ENCODE data around the gene GALNT9. TPM values are rescaled to one million over a fixed set of nuclear protein-coding genes. Genes with fewer than 3 reads are reported as not detected.

GALNT9 gene
- total and polyA plus RNA-seq, 8 donors = 0.17 to 5.0 (median 2.8) TPM; not detected in 1

DNA sequence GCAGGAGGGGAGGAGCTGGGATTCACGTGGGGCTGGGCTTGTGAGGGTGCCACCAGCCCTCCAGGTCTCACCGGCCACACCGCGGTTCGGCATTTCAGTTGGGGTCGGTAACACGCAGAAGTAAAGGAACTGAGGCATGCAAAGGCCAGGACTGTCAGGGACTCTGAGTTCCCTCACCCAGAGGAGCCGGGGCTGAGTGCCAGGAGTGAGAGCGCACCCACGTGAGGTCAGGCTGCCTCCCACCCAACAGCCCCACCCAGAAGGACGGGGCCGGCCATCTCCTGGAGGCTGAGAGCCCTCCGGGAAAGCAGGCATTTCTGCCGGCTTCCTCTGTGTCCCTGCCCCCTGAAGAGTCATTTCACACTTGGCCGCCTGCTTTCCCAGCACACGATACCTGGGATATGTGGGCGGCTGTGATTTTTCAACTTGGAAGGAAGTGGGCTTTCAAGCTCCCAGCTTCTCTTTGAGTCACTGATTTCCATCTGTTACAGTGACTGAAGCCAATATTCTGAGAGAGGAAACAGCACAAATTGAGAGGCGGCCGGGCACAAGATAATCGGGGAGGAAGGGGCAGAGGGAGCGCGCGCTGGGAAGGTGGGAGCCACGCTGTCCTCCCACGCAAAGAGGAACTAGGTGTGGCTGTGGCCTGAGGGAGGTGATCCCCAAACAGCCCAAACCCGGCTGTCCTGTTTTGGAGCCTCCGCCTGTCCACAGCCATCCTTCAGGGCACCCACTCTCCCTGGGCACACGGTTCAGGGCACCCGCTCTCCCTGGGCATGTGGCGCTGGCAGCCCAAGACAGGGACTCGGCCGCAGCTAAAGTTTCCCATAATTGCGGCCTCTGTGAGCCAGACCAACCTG lies 19.0 kb downstream of the GALNT9 start:
- Histone ChIP-seq H3K9me3 (peaks cover 0 to 23% of the 10 kb centered on the region in 2 donors), H3K4me1 (no peaks in the 10 kb centered on the region), H3K36me3 (no peaks in the 10 kb centered on the region), H3K27me3 (peaks cover 0 to 20% of the 10 kb centered on the region in 2 donors), H3K4me3 (no peak overlapping the region), H3K27ac (no peak overlapping the region)
- ATAC-seq (no peak), DNase-seq (peak in 1 of 4 donors; percentile 67)
- intact Hi-C loops (cut with DNase I) = no loop called here
- no peak for TF ChIP-seq CTCF (IDR thresholded peaks at IDR 0.05)

- Histone ChIP-seq H3K4me1 (no peaks in the 10 kb centered on the region), H3K9me3 (peaks cover 0 to 23% of the 10 kb centered on the region in 2 donors), H3K4me3 (no peak overlapping the region), H3K27me3 (peaks cover 0 to 12% of the 10 kb centered on the region in 2 donors), H3K36me3 (no peaks in the 10 kb centered on the region), H3K27ac (no peak overlapping the region)
- ATAC-seq (no peak), DNase-seq (peak in 1 of 4 donors; percentile 76)
- no peak for TF ChIP-seq CTCF (IDR thresholded peaks at IDR 0.05)
- intact Hi-C loops (cut with DNase I) = no loop called here
Measured at GRCh38 chr12:132309596-132310086, 19.7 kb downstream of the GALNT9 start.

GRCh38 chr12:132308853-132309595 lies 20.4 kb downstream of the GALNT9 start:
- ATAC-seq = no peak

GRCh38 chr12:132307976-132308852 lies 21.2 kb downstream of the GALNT9 start:
- peaks cover 0 to 23% of the 10 kb centered on the region in 2 donors for H3K9me3 ChIP-seq
- no peaks in the 10 kb centered on the region for H3K36me3 ChIP-seq
- intact Hi-C loops (cut with DNase I) = no loop called here
- DNase-seq (peak in 1 of 4 donors; percentile 76), ATAC-seq (no peak)
- H3K4me3 ChIP-seq = no peak overlapping the region
- H3K27ac ChIP-seq = no peak overlapping the region
- no peak for TF ChIP-seq CTCF (IDR thresholded peaks at IDR 0.05)
- H3K27me3 ChIP-seq = peaks cover 0 to 10% of the 10 kb centered on the region in 2 donors
- H3K4me1 ChIP-seq = no peaks in the 10 kb centered on the region

More at GRCh38 chr12:132308853-132309595, 20.4 kb downstream of the GALNT9 start:
- peaks cover 0 to 23% of the 10 kb centered on the region in 2 donors for H3K9me3 ChIP-seq
- H3K36me3 ChIP-seq = no peaks in the 10 kb centered on the region
- no peaks in the 10 kb centered on the region for H3K4me1 ChIP-seq
- no peak overlapping the region for H3K27ac ChIP-seq
- intact Hi-C loops (cut with DNase I) = no loop called here
- H3K27me3 ChIP-seq = peaks cover 0 to 10% of the 10 kb centered on the region in 2 donors
- DNase-seq = peak in 1 of 4 donors; percentile 28
- TF ChIP-seq CTCF (IDR thresholded peaks at IDR 0.05) = no peak
- no peak overlapping the region for H3K4me3 ChIP-seq

All from left lung (tissue), 10 donors.